NT2/D1 (cell line): Measurements from ENCODE around the gene ANAPC13.

Experiments used
- YY1 ChIP-seq: IDR thresholded peaks from 2 replicates; pipeline ENCODE4 v1.6.1; 2011; ENCODE audit not compliant: insufficient read length, insufficient read depth
- ZNF274 ChIP-seq: IDR thresholded peaks from 2 replicates; pipeline ENCODE4 v1.6.1; 2011; ENCODE audit warnings: mild to moderate bottlenecking, low read depth, low read length

DNA sequence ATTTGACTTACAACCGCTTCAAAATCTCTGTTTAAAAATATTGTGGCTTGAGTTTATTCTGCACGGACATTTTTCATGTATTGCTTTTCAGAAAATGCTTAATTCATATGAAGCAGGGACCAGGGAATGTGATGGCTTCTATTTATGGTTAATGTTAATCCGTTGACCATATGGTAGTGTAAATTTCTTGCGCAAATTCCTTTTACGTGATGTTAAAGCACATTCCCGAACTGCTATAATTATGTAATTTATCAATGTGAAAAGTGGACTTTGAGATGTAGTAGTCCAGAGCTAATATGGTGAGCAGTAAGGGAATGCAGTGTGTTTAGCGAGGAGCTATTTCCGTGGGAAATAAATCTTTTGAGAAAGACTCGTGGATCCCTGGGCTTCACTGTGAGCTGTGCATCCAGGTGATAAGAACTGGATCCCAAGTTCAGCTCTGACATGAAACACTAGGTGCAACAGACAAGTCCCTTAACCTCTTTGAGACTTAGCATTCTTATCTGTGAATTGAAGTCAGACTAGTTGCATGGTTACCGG, 27.3 kb downstream of the ANAPC13 start:
- TF ChIP-seq ZNF274 (no peak), YY1 (no peak)
